Activated T-cell treated with anti-CD3 and anti-CD28 coated beads for 48 hours (primary cell): Measurements from ENCODE around the gene DUSP7.

Experiments used
- DNase-seq: peaks from one replicate; pipeline ENCODE4 v3.0.0-alpha.2; 2020; ENCODE audit warnings: low read depth

The DUSP7 gene

GRCh38 chr3:52006017-52006819 is 50.2 kb downstream of the DUSP7 start:
- no peak for DNase-seq

- no peak for DNase-seq
Measured at GRCh38 chr3:52005571-52005986, 50.8 kb downstream of the DUSP7 start.

GRCh38 chr3:52004906-52005395 is 51.4 kb downstream of the DUSP7 start:
- DNase-seq: no peak

GRCh38 chr3:52004163-52004787 is 52.1 kb downstream of the DUSP7 start:
- DNase-seq: no peak

GRCh38 chr3:52002748-52003147 is 53.6 kb downstream of the DUSP7 start:
- DNase-seq: no peak

GRCh38 chr3:52001443-52001974 is 54.9 kb downstream of the DUSP7 start:
- peak; percentile 79 for DNase-seq

- no peak for DNase-seq
Measured at GRCh38 chr3:51999846-52000245, 56.5 kb downstream of the DUSP7 start.
